RWPE1 (cell line): ENCODE measurements around the gene KRTAP8-1.

Source experiments
- CTCF ChIA-PET: fragments of 350-600 bp; sonication (Branson Sonifier 250); formaldehyde crosslinking; extraction: SDS; loops from one replicate; lab custom pipeline; 2021; lab: Yijun Ruan, JAX
- POLR2A ChIA-PET: fragments of 400-600 bp; formaldehyde crosslinking; extraction: SDS; loops from one replicate; lab custom pipeline; 2020; ENCODE audit warnings: antibody characterized with exemption; ENCODE audit not compliant: low non-redundant PET; lab: Yijun Ruan, JAX
- DNase-seq: peaks from one replicate; pipeline ENCODE4 v3.0.0; 2012; ENCODE audit warnings: low spot score
- H3K27ac ChIP-seq: fragments of 450-650 bp; 2 replicates; pipeline ENCODE4 v1.5.1; 2017
- CTCF ChIP-seq: fragments of 450-650 bp; conservative IDR thresholded peaks from 2 replicates; pipeline ENCODE4 v1.5.1; 2017; ENCODE audit warnings: low read depth, mild to moderate bottlenecking

The KRTAP8-1 gene

GRCh38 chr21:30813174-30813573, at the start of gene KRTAP8-1:
Gene KRTAP8-1, minus strand, starts transcription at chr21:30813274. Its CDS starts 54 bp downstream, at chr21:30813220.
- no peak within 1 kb of the TSS for H3K27ac ChIP-seq
- CTCF ChIA-PET = no interaction called here
- no peak for DNase-seq
- TF ChIP-seq CTCF = no peak
- POLR2A ChIA-PET = no interaction called here

GRCh38 chr21:30847627-30848500, 34.8 kb upstream of the KRTAP8-1 start:
- CTCF ChIA-PET = interaction anchor here (0.6 kb wide), 1 partner anchor 32 kb away, joined by 3 read pairs; no protein-coding TSS in a partner anchor
- DNase-seq = no peak
- no peak overlapping the region for H3K27ac ChIP-seq
- no peak for TF ChIP-seq CTCF
- POLR2A ChIA-PET = no interaction called here

- ChIA-PET CTCF (interaction anchor here (0.7 to 0.9 kb wide), 2 partner anchors 19 to 171 kb away, joined by 3 to 5 read pairs; no protein-coding TSS in a partner anchor), POLR2A (no interaction called here)
- TF ChIP-seq CTCF = no peak
- H3K27ac ChIP-seq = no peak overlapping the region
- no peak for DNase-seq
Observed at GRCh38 chr21:30842990-30843389, 29.9 kb upstream of the KRTAP8-1 start.

GRCh38 chr21:30839304-30839703, 26.2 kb upstream of the KRTAP8-1 start:
- ChIA-PET CTCF (interaction anchor here (0.5 to 1.1 kb wide), 10 partner anchors 16 to 957 kb away, joined by 3 to 8 read pairs (median 3); no protein-coding TSS in a partner anchor), POLR2A (no interaction called here)
- peak; percentile 62 for DNase-seq
- 0 out of 2 replicates have a peak, but pooled peaks have one; percentile 18 for TF ChIP-seq CTCF
- H3K27ac ChIP-seq = no peak overlapping the region

GRCh38 chr21:30838536-30838935, 25.5 kb upstream of the KRTAP8-1 start:
- no peak overlapping the region for H3K27ac ChIP-seq
- CTCF ChIA-PET = interaction anchor here (0.6 kb wide), 1 partner anchor 130 kb away, joined by 3 read pairs; no protein-coding TSS in a partner anchor
- DNase-seq = no peak
- POLR2A ChIA-PET = no interaction called here
- TF ChIP-seq CTCF = no peak

GRCh38 chr21:30831194-30831765, 18.2 kb upstream of the KRTAP8-1 start:
- no peak overlapping the region for H3K27ac ChIP-seq
- CTCF ChIA-PET = interaction anchor here (0.6 to 0.9 kb wide), 4 partner anchors 10 to 1509 kb away, joined by 3 read pairs; no protein-coding TSS in a partner anchor
- TF ChIP-seq CTCF = no peak; the same call in 1 of the 2 replicates
- no peak for DNase-seq
- POLR2A ChIA-PET = no interaction called here
